ENCODE results near the gene MUC20. TPM values are rescaled to one million over a fixed set of nuclear protein-coding genes. Genes with fewer than 3 reads are reported as not detected.
"Not testable (repeated sequence)": the region's sequence is repeated elsewhere in the genome, so short reads cannot be mapped to it uniquely, and the experiment has no call there.

Gene MUC20
- total RNA-seq, 6 experiments from 2014 or later, result 1.9 to 40.7 (median 22.6) TPM

GRCh38 chr3:195708626-195709481, 11.9 kb upstream of the MUC20 start:
- peaks cover 0 to 18% (median 6%) of the 10 kb centered on the region in 4 donors for H3K36me3 ChIP-seq
- no peak for TF ChIP-seq POLR2A (IDR thresholded peaks at IDR 0.05)
- no peak for TF ChIP-seq CTCF (IDR thresholded peaks at IDR 0.05)
- no peak overlapping the region for H3K27ac ChIP-seq
- H3K4me1 ChIP-seq, result no peaks in the 10 kb centered on the region
- no peaks in the 10 kb centered on the region for H3K27me3 ChIP-seq
- H3K4me3 ChIP-seq, result no peak overlapping the region
- 83% methylated on average over 4 of the region's 6 CpGs for WGBS (ENCODE audit: insufficient coverage, low coverage, low lambda C conversion rate, missing lambda C conversion rate)
- intact Hi-C loops (cut with DNase I), result no loop called here
- no peaks in the 10 kb centered on the region for H3K9me3 ChIP-seq
- DNase-seq (peak in 2 of 3 donors; percentile 17 to 40), ATAC-seq (peak in 2 of 4 donors; percentile 3 to 7)

- TF ChIP-seq POLR2A (IDR thresholded peaks at IDR 0.05), result no peak
- TF ChIP-seq CTCF (IDR thresholded peaks at IDR 0.05), result no peak
- intact Hi-C loops (cut with DNase I), result no loop called here
- no peaks in the 10 kb centered on the region for H3K9me3 ChIP-seq
- H3K4me1 ChIP-seq, result no peaks in the 10 kb centered on the region
- WGBS (ENCODE audit: insufficient coverage, low coverage, low lambda C conversion rate, missing lambda C conversion rate), result 95% methylated on average over 4 of the region's 6 CpGs
- ATAC-seq (no peak), DNase-seq (peak in 2 of 3 donors; percentile 17 to 46)
- no peaks in the 10 kb centered on the region for H3K27me3 ChIP-seq
- no peak overlapping the region for H3K4me3 ChIP-seq
- H3K27ac ChIP-seq, result no peak overlapping the region
- H3K36me3 ChIP-seq, result peaks cover 0 to 20% (median 6%) of the 10 kb centered on the region in 4 donors
These were observed 11.1 kb upstream of the MUC20 start for GRCh38 chr3:195709676-195710085.

- H3K4me3 ChIP-seq; H3K27ac ChIP-seq; ATAC-seq; H3K4me1 ChIP-seq; H3K27me3 ChIP-seq; H3K9me3 ChIP-seq; intact Hi-C loops (cut with DNase I): not testable (repeated sequence)
- WGBS (ENCODE audit: insufficient coverage, low coverage, low lambda C conversion rate, missing lambda C conversion rate), result 78% methylated on average over 6 of the region's 6 CpGs
- peak in 2 of 3 donors; percentile 2 to 11 for DNase-seq
- H3K36me3 ChIP-seq, result peaks cover 0 to 27% (median 6%) of the 10 kb centered on the region in 4 donors
These were observed 10.5 kb upstream of the MUC20 start for GRCh38 chr3:195710126-195710905.

- H3K4me3 ChIP-seq; intact Hi-C loops (cut with DNase I); H3K9me3 ChIP-seq; H3K4me1 ChIP-seq; H3K27me3 ChIP-seq; H3K27ac ChIP-seq: not testable (repeated sequence)
- peak in 1 of 4 donors; percentile 6 for ATAC-seq
- peaks cover 0 to 28% (median 6%) of the 10 kb centered on the region in 4 donors for H3K36me3 ChIP-seq
- WGBS (ENCODE audit: insufficient coverage, low coverage, low lambda C conversion rate, missing lambda C conversion rate), result 100% methylated on average over 1 of the region's 2 CpGs
- peak in 1 of 3 donors; percentile 47 for DNase-seq
These were observed 9.5 kb upstream of the MUC20 start for GRCh38 chr3:195711091-195711812.

- Histone ChIP-seq H3K27me3 (no peaks in the 10 kb centered on the region), H3K4me3 (no peak overlapping the region), H3K9me3 (no peaks in the 10 kb centered on the region), H3K27ac (no peak overlapping the region), H3K4me1 (peaks cover 0 to 14% (median 4%) of the 10 kb centered on the region in 4 donors), H3K36me3 (peaks cover 0 to 28% (median 6%) of the 10 kb centered on the region in 4 donors)
- ATAC-seq (no peak), DNase-seq (peak in 1 of 3 donors; percentile 50)
- TF ChIP-seq POLR2A (IDR thresholded peaks at IDR 0.05), result no peak
- no peak for TF ChIP-seq CTCF (IDR thresholded peaks at IDR 0.05)
- 93% methylated on average over 11 of the region's 12 CpGs for WGBS (ENCODE audit: insufficient coverage, low coverage, low lambda C conversion rate, missing lambda C conversion rate)
- intact Hi-C loops (cut with DNase I), result no loop called here
These were observed 8.8 kb upstream of the MUC20 start for GRCh38 chr3:195711813-195712534.

GRCh38 chr3:195712535-195712910, 8.3 kb upstream of the MUC20 start:
- H3K27me3 ChIP-seq, H3K27ac ChIP-seq: not testable (repeated sequence)

GRCh38 chr3:195713150-195713549, 7.6 kb upstream of the MUC20 start:
- H3K27ac ChIP-seq; H3K9me3 ChIP-seq; H3K4me3 ChIP-seq; ATAC-seq; intact Hi-C loops (cut with DNase I); H3K27me3 ChIP-seq: not testable (repeated sequence)
- no CpG with 5 or more reads among the region's 9 CpGs for WGBS (ENCODE audit: insufficient coverage, low coverage, low lambda C conversion rate, missing lambda C conversion rate)
- H3K36me3 ChIP-seq, result peaks cover 0 to 28% (median 6%) of the 10 kb centered on the region in 4 donors
- peak in 1 of 3 donors; percentile 7 for DNase-seq
- H3K4me1 ChIP-seq, result peaks cover 0 to 19% (median 4%) of the 10 kb centered on the region in 4 donors

More at GRCh38 chr3:195712535-195712910, 8.3 kb upstream of the MUC20 start:
- WGBS (ENCODE audit: insufficient coverage, low coverage, low lambda C conversion rate, missing lambda C conversion rate), result 70% methylated on average over 6 of the region's 8 CpGs
- intact Hi-C loops (cut with DNase I); H3K4me3 ChIP-seq; H3K9me3 ChIP-seq; ATAC-seq: not testable (repeated sequence)
- peaks cover 0 to 28% (median 6%) of the 10 kb centered on the region in 4 donors for H3K36me3 ChIP-seq
- DNase-seq, result peak in 1 of 3 donors; percentile 37
- H3K4me1 ChIP-seq, result peaks cover 0 to 19% (median 4%) of the 10 kb centered on the region in 4 donors

All from right lobe of liver (tissue), 6 donors.